IgD-negative memory B cell (primary cell): ENCODE measurements around the gene PRSS38. TPM values are rescaled to one million over a fixed set of nuclear protein-coding genes. Genes with fewer than 3 reads are reported as not detected.

Experiments used
- H3K27ac Mint-ChIP-seq, 3 donors: one replicate each; pipeline ENCODE4 v1.8.0; 2020 to 2022; ENCODE audit warnings: mild to moderate bottlenecking in 3 of 3, mixed read lengths in 3 of 3, moderate library complexity in 1 of 3
- H3K27me3 Mint-ChIP-seq: one replicate; pipeline ENCODE4 v1.8.0; 2021; ENCODE audit warnings: mixed read lengths
- H3K36me3 Mint-ChIP-seq: one replicate; pipeline ENCODE4 v1.8.0; 2020; ENCODE audit warnings: mild to moderate bottlenecking, mixed read lengths
- H3K4me1 Mint-ChIP-seq, 3 donors: one replicate each; pipeline ENCODE4 v1.8.0; 2020 to 2022; ENCODE audit warnings: mixed read lengths in 3 of 3, mild to moderate bottlenecking in 1 of 3
- H3K4me3 Mint-ChIP-seq, 4 donors: one replicate each; pipeline ENCODE4 v1.8.0; 2020 to 2022; ENCODE audit warnings: mild to moderate bottlenecking in 4 of 4, mixed read lengths in 4 of 4, moderate library complexity in 3 of 4
- H3K9me3 Mint-ChIP-seq, 3 donors: one replicate each; pipeline ENCODE4 v1.8.0; 2020 to 2021; ENCODE audit warnings: mixed read lengths in 3 of 3, mild to moderate bottlenecking in 1 of 3
- polyA plus RNA-seq: library from polyadenylated mRNA; unstranded; fragments of 300-500 nt; fragmentation: Illumina TruSeq; gene quantifications from one replicate; pipeline ENCODE4 v1.2.3, GENCODE V29; 2021

Gene PRSS38
- polyA plus RNA-seq, 1 donor from 2014 or later: not detected

DNA sequence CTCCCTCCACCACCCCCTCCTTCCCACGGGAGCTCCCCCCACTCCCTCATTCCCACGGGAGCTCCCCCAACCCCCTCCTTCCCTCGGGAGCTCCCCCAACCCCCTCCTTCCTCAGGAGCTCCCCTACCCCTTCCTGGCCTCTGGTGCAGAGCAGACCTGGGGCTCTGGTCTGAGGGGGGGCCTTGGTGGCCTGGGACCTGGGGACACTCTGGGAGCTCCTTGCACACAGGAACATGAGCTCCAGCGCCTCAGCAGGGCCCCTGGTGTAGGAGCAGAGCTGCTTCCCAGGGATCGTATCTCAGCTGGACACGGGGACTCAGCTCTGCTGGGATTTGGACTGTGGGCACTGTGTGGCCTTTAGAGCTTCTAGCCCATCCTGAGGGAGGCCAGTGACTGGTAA, 19.7 kb upstream of the PRSS38 start:
- peaks cover 0 to 2% (median 0%) of the 10 kb centered on the region in 3 donors for H3K9me3 Mint-ChIP-seq
- H3K36me3 Mint-ChIP-seq: no peaks in the 10 kb centered on the region
- H3K4me1 Mint-ChIP-seq: no peaks in the 10 kb centered on the region
- H3K4me3 Mint-ChIP-seq: no peak overlapping the region
- no peak overlapping the region for H3K27ac Mint-ChIP-seq
- peaks cover 6% of the 10 kb centered on the region for H3K27me3 Mint-ChIP-seq

GRCh38 chr1:227796359-227796915, 19.0 kb upstream of the PRSS38 start:
- Mint-ChIP-seq H3K27me3 (peaks cover 6% of the 10 kb centered on the region), H3K36me3 (no peaks in the 10 kb centered on the region), H3K27ac (no peak overlapping the region), H3K4me1 (no peaks in the 10 kb centered on the region), H3K9me3 (peaks cover 0 to 2% (median 0%) of the 10 kb centered on the region in 3 donors), H3K4me3 (no peak overlapping the region)

GRCh38 chr1:227797144-227797543, 18.3 kb upstream of the PRSS38 start:
- Mint-ChIP-seq H3K9me3 (peaks cover 0 to 2% (median 0%) of the 10 kb centered on the region in 3 donors), H3K36me3 (no peaks in the 10 kb centered on the region), H3K27me3 (peaks cover 7% of the 10 kb centered on the region), H3K27ac (no peak overlapping the region), H3K4me1 (no peaks in the 10 kb centered on the region), H3K4me3 (no peak overlapping the region)

DNA sequence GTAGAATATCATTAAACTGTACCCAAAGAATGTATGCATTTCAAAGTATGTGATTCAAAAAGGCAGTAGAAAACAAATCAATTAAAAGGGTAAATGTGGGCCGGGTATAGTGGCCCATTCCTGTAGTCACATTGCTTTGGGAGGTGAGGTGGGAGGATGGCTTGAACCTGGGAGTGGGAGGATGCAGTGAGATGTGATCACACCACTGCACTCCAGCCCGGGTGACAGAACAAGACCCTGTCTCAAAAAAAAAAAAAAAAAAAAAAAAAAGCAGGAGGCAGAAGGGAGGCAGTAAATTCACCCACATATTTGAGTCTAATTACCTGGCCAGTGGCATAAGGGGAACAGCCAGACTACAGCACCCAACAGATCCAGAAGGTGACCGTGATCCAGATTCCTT, 17.9 kb upstream of the PRSS38 start:
- H3K9me3 Mint-ChIP-seq: peaks cover 0 to 2% (median 0%) of the 10 kb centered on the region in 3 donors
- H3K36me3 Mint-ChIP-seq: no peaks in the 10 kb centered on the region
- no peak overlapping the region for H3K4me3 Mint-ChIP-seq
- no peaks in the 10 kb centered on the region for H3K4me1 Mint-ChIP-seq
- H3K27me3 Mint-ChIP-seq: peaks cover 8% of the 10 kb centered on the region
- no peak overlapping the region for H3K27ac Mint-ChIP-seq

DNA sequence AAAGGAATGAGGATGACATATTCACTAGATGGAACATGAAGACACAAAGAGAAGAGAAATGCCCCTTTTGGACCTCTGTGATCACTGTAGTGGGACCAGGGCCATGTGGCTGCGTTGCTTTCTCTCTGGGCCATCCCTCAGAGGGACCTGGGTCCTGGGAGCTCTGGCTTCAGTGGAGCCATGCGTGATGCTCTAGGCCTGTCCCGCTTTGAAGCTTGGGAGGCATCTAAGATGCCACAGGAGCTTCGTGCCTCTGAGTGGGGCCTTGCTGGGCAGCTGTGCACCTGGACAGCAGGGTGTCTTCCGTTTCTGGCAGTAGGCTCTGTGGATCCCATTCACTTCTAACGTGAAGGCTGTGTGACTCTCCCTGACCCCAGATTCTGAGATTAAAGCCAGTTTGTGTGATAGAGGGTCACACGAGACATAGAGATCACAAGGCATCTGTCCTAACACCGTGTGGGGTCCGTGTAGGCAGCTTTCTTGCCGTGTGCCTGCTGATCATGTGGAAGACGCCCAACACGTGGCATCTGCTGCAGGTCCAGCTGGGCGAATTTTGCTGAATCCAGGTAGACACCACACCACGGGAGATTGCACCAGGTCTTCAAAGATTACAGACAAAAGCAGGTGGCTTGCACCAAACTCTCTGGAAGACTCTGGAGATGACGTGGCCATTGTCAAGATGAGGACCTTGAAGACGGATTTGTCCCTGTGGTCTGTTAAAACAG, 17.2 kb upstream of the PRSS38 start:
- peaks cover 0 to 3% (median 2%) of the 10 kb centered on the region in 3 donors for H3K9me3 Mint-ChIP-seq
- H3K27ac Mint-ChIP-seq: no peak overlapping the region
- no peaks in the 10 kb centered on the region for H3K4me1 Mint-ChIP-seq
- no peaks in the 10 kb centered on the region for H3K36me3 Mint-ChIP-seq
- H3K27me3 Mint-ChIP-seq: peaks cover 8% of the 10 kb centered on the region
- no peak overlapping the region for H3K4me3 Mint-ChIP-seq

DNA sequence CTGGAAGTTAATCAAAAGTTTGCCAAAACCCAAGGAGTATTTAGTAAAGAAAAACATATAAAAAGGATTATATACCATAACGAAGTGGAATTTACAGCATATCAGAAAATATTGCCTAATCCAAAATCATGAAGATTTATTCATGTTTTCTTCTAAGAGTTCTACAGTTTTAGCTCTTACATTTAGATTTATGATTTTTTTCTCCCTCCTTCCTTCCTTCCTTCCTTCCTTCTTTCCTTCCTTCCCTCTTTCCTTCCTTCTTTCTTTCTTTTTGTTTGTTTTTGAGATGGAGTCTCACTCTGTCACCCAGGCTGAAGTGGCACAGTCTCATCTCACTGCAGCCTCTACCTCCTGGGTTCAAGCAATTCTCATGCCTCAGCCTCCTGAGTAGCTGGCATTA, 15.7 kb upstream of the PRSS38 start:
- H3K4me3 Mint-ChIP-seq: no peak overlapping the region
- no peaks in the 10 kb centered on the region for H3K4me1 Mint-ChIP-seq
- peaks cover 2 to 12% (median 6%) of the 10 kb centered on the region in 3 donors for H3K9me3 Mint-ChIP-seq
- peaks cover 11% of the 10 kb centered on the region for H3K27me3 Mint-ChIP-seq
- H3K27ac Mint-ChIP-seq: peak overlapping the region in 1 of 3 donors; percentile 66
- H3K36me3 Mint-ChIP-seq: no peaks in the 10 kb centered on the region

DNA sequence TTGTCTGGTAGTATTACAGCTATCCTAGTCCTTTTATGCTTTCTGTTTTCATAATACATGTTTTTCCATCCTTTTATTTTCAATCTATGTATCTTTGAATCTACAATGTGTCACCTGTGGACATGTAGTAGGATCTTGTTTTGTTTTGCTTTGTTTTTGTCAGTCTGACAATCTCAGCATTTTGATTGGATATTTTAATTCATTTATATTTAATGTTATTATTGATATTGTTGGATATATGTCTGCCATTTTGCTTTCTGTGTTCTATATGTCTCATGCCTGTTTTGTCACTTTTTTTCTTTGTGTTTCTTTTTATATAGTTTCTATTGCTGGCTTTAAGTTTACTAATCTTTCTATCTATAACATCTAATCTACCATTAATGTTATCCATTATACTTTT, 11.5 kb upstream of the PRSS38 start:
- no peak overlapping the region for H3K27ac Mint-ChIP-seq
- H3K4me1 Mint-ChIP-seq: no peaks in the 10 kb centered on the region
- H3K27me3 Mint-ChIP-seq: peaks cover 15% of the 10 kb centered on the region
- no peaks in the 10 kb centered on the region for H3K36me3 Mint-ChIP-seq
- no peak overlapping the region for H3K4me3 Mint-ChIP-seq
- H3K9me3 Mint-ChIP-seq: peaks cover 5 to 15% (median 11%) of the 10 kb centered on the region in 3 donors

DNA sequence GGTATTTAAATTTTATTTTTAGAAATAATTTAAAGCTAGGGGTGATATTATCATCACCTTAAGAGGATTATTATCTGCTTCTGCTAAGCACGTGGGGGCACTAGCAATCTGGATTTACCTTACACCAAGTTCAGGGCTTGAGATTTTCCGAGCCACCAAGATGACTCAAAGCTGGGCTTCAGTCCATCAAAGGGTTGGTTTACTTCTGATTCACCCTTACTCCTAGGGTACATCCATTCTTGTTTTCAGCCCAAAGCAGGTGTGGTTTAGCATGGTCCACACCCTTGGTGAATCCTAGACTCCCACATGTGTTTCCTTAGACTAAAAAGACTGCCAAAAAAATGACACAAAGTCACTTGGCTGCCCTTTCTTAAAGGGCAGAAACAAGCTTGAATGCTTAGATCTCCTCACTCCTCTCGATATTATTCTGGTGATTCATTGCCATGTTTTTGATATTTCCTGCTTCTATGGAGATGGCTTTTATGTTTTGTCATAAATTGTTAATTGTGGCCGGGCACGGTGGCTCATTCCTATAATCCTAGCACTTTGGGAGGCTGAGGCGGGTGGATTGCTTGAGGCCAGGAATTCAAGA, 9.8 kb upstream of the PRSS38 start:
- no peak overlapping the region for H3K4me3 Mint-ChIP-seq
- no peaks in the 10 kb centered on the region for H3K36me3 Mint-ChIP-seq
- H3K27me3 Mint-ChIP-seq: peaks cover 18% of the 10 kb centered on the region
- H3K4me1 Mint-ChIP-seq: no peaks in the 10 kb centered on the region
- H3K9me3 Mint-ChIP-seq: peaks cover 5 to 15% (median 9%) of the 10 kb centered on the region in 3 donors
- H3K27ac Mint-ChIP-seq: no peak overlapping the region

DNA sequence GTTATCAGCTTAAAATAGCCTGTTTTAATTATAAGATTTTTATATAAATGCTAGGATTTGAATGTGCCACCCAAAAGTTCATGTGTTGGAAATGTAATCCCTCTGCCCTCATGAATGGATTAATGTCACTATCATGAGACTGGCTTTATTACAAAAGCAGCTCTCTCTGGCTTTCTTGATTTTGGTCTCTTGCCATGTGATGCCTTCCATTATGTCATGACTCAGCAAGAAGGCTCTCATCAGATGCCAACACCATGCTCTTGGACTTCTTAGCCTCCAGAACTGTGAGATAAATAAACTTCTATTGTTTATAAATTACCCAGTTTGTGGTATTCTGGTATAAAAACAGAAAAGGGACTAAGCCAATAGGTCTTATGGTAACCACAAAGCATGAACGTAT, 6.9 kb upstream of the PRSS38 start:
- no peaks in the 10 kb centered on the region for H3K4me1 Mint-ChIP-seq
- H3K9me3 Mint-ChIP-seq: peaks cover 8 to 21% (median 18%) of the 10 kb centered on the region in 3 donors
- H3K4me3 Mint-ChIP-seq: no peak overlapping the region
- H3K27ac Mint-ChIP-seq: no peak overlapping the region
- peaks cover 16% of the 10 kb centered on the region for H3K27me3 Mint-ChIP-seq
- peaks cover 4% of the 10 kb centered on the region for H3K36me3 Mint-ChIP-seq

DNA sequence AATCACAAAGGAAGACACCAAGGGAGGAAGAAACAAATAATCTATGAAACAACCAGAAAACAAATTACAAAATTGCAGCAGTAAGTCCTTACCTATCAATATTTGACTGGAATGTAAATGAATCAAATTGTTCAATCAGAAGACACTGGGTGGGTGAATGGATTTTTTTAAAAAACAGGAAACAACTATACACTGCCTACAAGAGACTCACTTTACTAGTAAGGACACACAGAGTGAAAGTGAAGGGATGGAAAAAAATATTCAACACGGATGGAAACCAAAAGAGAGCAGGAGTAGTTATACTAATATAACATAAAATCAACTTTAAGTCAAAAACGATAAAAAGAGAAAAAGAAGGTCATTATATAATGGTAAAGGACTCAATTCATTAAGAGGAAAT, 6.4 kb upstream of the PRSS38 start:
- Mint-ChIP-seq H3K4me3 (no peak overlapping the region), H3K9me3 (peaks cover 8 to 19% (median 16%) of the 10 kb centered on the region in 3 donors), H3K36me3 (peaks cover 4% of the 10 kb centered on the region), H3K27me3 (peaks cover 14% of the 10 kb centered on the region), H3K4me1 (no peaks in the 10 kb centered on the region), H3K27ac (no peak overlapping the region)

GRCh38 chr1:227813962-227814361, 1.5 kb upstream of the PRSS38 start:
- no peak overlapping the region for H3K4me3 Mint-ChIP-seq
- H3K27me3 Mint-ChIP-seq: peaks cover 3% of the 10 kb centered on the region
- H3K27ac Mint-ChIP-seq: no peak overlapping the region
- peaks cover 4% of the 10 kb centered on the region for H3K36me3 Mint-ChIP-seq
- peaks cover 4 to 18% (median 18%) of the 10 kb centered on the region in 3 donors for H3K9me3 Mint-ChIP-seq
- H3K4me1 Mint-ChIP-seq: no peaks in the 10 kb centered on the region

DNA sequence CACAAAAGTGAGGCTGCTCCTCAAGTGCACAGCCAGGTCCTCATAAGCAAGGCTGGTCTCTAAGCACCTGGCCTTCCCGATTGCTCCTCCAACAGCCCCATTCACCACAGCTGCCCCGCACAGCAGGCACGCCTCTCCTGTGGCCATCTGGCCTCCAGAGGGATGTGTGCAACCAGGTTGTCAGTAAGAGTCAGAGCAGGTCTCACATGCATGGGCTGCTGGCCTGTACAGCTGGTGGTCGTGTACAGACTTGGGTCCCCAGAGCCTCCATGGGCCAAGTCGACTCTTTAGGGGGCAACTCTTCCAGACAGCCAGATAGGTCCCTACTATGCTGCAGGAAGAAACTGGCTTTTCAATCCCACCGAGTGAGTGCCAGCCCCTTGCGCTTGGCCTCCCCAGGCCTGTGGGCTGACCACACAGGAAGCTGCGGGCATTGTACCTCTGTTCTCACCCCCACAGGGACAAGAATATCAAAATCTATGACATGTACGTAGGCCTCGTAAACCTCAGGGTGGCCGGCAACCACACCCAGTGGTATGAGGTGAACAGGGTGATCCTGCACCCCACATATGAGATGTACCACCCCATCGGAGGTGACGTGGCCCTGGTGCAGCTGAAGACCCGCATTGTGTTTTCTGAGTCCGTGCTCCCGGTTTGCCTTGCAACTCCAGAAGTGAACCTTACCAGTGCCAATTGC, 1.4 kb downstream of the PRSS38 start:
- no peaks in the 10 kb centered on the region for H3K4me1 Mint-ChIP-seq
- H3K36me3 Mint-ChIP-seq: peaks cover 5% of the 10 kb centered on the region
- H3K4me3 Mint-ChIP-seq: no peak overlapping the region
- peaks cover 6 to 21% (median 16%) of the 10 kb centered on the region in 3 donors for H3K9me3 Mint-ChIP-seq
- no peaks in the 10 kb centered on the region for H3K27me3 Mint-ChIP-seq
- H3K27ac Mint-ChIP-seq: no peak overlapping the region

GRCh38 chr1:227823537-227823936, 8.1 kb downstream of the PRSS38 start:
- Mint-ChIP-seq H3K36me3 (peaks cover 3% of the 10 kb centered on the region), H3K4me3 (no peak overlapping the region), H3K27ac (no peak overlapping the region), H3K9me3 (peaks cover 7 to 15% (median 8%) of the 10 kb centered on the region in 3 donors), H3K4me1 (no peaks in the 10 kb centered on the region), H3K27me3 (peaks cover 3% of the 10 kb centered on the region)

DNA sequence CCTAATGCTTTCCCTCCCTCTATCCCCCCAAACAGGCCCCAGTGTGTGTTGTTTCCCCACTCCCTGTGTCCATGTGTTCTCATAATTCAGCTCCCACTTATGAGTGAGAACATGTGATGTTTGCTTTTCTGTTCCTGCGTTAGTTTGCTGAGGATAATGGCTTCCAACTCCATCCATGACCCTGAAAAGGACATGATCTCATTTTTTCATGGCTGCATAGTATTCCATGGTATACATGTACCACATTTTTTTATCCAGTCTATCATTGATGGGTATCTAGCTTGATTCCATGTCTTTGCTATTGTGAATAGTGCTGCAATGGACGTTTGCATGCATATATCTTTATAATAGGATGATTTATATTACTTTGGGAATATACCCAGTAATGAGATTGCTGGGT, 8.7 kb downstream of the PRSS38 start:
- H3K4me3 Mint-ChIP-seq: no peak overlapping the region
- H3K27ac Mint-ChIP-seq: no peak overlapping the region
- H3K36me3 Mint-ChIP-seq: peaks cover 3% of the 10 kb centered on the region
- peaks cover 9 to 20% (median 11%) of the 10 kb centered on the region in 3 donors for H3K9me3 Mint-ChIP-seq
- H3K27me3 Mint-ChIP-seq: peaks cover 9% of the 10 kb centered on the region
- H3K4me1 Mint-ChIP-seq: no peaks in the 10 kb centered on the region

DNA sequence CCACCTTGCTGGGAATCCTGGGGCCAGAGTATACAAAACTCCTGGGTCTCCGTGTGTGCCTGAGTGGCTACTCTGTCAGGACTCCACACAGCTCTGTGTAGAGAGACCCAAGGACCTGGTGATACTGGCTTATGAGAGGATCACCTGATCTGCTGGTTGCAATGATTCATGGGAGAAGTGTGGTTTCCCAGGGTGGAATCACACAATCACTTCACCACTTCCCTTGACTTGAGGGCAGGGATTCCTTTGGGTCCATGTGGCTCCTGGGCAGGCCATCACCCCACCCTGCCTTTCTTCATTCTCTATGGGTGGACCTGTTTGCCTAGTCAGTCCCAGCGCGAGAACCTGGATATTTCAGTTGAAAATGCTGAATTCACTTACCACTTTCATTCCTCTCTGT, 13.3 kb downstream of the PRSS38 start:
- peaks cover 9% of the 10 kb centered on the region for H3K27me3 Mint-ChIP-seq

More for the DNA sequence above, 13.3 kb downstream of the PRSS38 start:
- Mint-ChIP-seq H3K4me3 (no peak overlapping the region), H3K4me1 (no peaks in the 10 kb centered on the region), H3K9me3 (peaks cover 11 to 24% (median 15%) of the 10 kb centered on the region in 3 donors), H3K36me3 (no peaks in the 10 kb centered on the region), H3K27ac (no peak overlapping the region)
